Raji (cell line): ENCODE measurements around the gene TPP2.

Source experiments
- POLR2A ChIP-seq: IDR thresholded peaks from 2 replicates; pipeline ENCODE4 v1.6.1; 2011; ENCODE audit warnings: low read depth, low read length, control low read depth; ENCODE audit not compliant: insufficient read depth

The TPP2 gene

GRCh38 chr13:102596147-102597028 is at the start of gene TPP2:
Gene TPP2, plus strand, starts transcription at chr13:102596986. Its CDS starts 53 bp downstream, at chr13:102597039.
- TF ChIP-seq POLR2A, result peak; percentile 94

- TF ChIP-seq POLR2A, result no peak
Measured at GRCh38 chr13:102548811-102549210, 48.0 kb upstream of the TPP2 start.

GRCh38 chr13:102550507-102550906 is 46.3 kb upstream of the TPP2 start:
- no peak for TF ChIP-seq POLR2A

GRCh38 chr13:102555914-102556553 is 40.8 kb upstream of the TPP2 start:
- TF ChIP-seq POLR2A, result no peak

GRCh38 chr13:102556806-102557205 is 40.0 kb upstream of the TPP2 start:
- TF ChIP-seq POLR2A, result no peak

- TF ChIP-seq POLR2A, result no peak
Measured at GRCh38 chr13:102558029-102558428, 38.8 kb upstream of the TPP2 start.

- TF ChIP-seq POLR2A, result no peak
Measured at GRCh38 chr13:102561933-102562332, 34.9 kb upstream of the TPP2 start.

GRCh38 chr13:102563267-102563666 is 33.5 kb upstream of the TPP2 start:
- no peak for TF ChIP-seq POLR2A

GRCh38 chr13:102564564-102564963 is 32.2 kb upstream of the TPP2 start:
- TF ChIP-seq POLR2A, result no peak

GRCh38 chr13:102566513-102566912 is 30.3 kb upstream of the TPP2 start:
- no peak for TF ChIP-seq POLR2A

GRCh38 chr13:102567857-102568256 is 28.9 kb upstream of the TPP2 start:
- no peak for TF ChIP-seq POLR2A

- TF ChIP-seq POLR2A, result no peak
Measured at GRCh38 chr13:102569488-102569887, 27.3 kb upstream of the TPP2 start.

- no peak for TF ChIP-seq POLR2A
Measured at GRCh38 chr13:102571075-102571474, 25.7 kb upstream of the TPP2 start.

- TF ChIP-seq POLR2A, result no peak
Measured at GRCh38 chr13:102572323-102572722, 24.5 kb upstream of the TPP2 start.

- TF ChIP-seq POLR2A, result no peak
Measured at GRCh38 chr13:102580552-102581169, 16.1 kb upstream of the TPP2 start.

- TF ChIP-seq POLR2A, result no peak
Measured at GRCh38 chr13:102582256-102582655, 14.5 kb upstream of the TPP2 start.
